ENCODE data around the gene BACE2.
"Not testable (repeated sequence)": the region's sequence is repeated elsewhere in the genome, so short reads cannot be mapped to it uniquely, and the experiment has no call there.

DNA sequence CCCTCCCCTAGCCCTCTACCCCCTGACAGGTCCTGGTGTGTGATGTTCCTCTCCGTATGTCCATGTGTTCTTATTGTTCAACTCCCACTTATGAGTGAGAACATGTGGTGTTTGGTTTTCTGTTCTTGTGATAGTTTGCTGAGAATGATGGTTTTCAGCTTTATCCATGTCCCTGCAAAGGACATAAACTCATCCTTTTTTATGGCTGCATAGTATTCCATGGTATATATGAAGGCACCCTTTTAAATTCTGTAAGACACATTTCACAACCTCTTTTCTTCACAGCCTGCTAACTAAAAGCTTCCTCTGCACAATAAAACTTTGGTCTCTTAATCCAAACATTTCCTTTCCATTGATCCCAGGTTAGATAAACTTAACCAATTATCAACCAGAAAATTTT lies 88.3 kb downstream of the BACE2 start:
- not testable (repeated sequence) for TF ChIP-seq ZNF138 (tag by site-specific recombination; IDR thresholded peaks at IDR 0.05; ENCODE audit: borderline replicate concordance); SP2 (tag by site-specific recombination; IDR thresholded peaks at IDR 0.05)
- TF ChIP-seq, protein P1, sequence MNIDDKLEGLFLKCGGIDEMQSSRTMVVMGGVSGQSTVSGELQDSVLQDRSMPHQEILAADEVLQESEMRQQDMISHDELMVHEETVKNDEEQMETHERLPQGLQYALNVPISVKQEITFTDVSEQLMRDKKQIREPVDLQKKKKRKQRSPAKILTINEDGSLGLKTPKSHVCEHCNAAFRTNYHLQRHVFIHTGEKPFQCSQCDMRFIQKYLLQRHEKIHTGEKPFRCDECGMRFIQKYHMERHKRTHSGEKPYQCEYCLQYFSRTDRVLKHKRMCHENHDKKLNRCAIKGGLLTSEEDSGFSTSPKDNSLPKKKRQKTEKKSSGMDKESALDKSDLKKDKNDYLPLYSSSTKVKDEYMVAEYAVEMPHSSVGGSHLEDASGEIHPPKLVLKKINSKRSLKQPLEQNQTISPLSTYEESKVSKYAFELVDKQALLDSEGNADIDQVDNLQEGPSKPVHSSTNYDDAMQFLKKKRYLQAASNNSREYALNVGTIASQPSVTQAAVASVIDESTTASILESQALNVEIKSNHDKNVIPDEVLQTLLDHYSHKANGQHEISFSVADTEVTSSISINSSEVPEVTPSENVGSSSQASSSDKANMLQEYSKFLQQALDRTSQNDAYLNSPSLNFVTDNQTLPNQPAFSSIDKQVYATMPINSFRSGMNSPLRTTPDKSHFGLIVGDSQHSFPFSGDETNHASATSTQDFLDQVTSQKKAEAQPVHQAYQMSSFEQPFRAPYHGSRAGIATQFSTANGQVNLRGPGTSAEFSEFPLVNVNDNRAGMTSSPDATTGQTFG (tag by site-specific recombination; IDR thresholded peaks at IDR 0.05; ENCODE audit: borderline replicate concordance), result not testable (repeated sequence)
